ENCODE measurements around the gene ETNK2. TPM values are rescaled to one million over a fixed set of nuclear protein-coding genes. Genes with fewer than 3 reads are reported as not detected.

Gene ETNK2
- total RNA-seq, 8 experiments from 2014 or later, result 5.0 to 43.5 (median 29.9) TPM

- H3K27ac ChIP-seq, result no peak overlapping the region
- WGBS, 10 experiments, result 96 to 100% (median 100%) methylated on average over 1 to 4 of the region's 4 CpGs; no CpG with 5 or more reads in 4 of the 10 experiments
- in situ Hi-C loops (cut with MboI; ENCODE audit: low pct_unique_long_range_greater_than_20kb in 2 of 9, low sequenced_read_pairs in 9 of 9, unreplicated experiment in 9 of 9), result no loop called here
These were observed 37.2 kb downstream of the ETNK2 start for GRCh38 chr1:204114606-204115005.

GRCh38 chr1:204113896-204114295, 37.9 kb downstream of the ETNK2 start:
- Histone ChIP-seq H3K4me1 (replicated peaks in 1 of 2) (peaks cover 6 to 8% of the 10 kb centered on the region in 2 donors), H3K27ac (no peak overlapping the region), H3K4me3 (no peak overlapping the region)
- in situ Hi-C loops (cut with MboI; ENCODE audit: low pct_unique_long_range_greater_than_20kb in 2 of 9, low sequenced_read_pairs in 9 of 9, unreplicated experiment in 9 of 9), result no loop called here
- ATAC-seq (replicated peaks in 6 of 8), result no peak
- 71 to 100% (median 86%) methylated on average over 1 of the region's 1 CpG; no CpG with 5 or more reads in 5 of the 10 experiments for WGBS, 10 experiments

More at GRCh38 chr1:204114606-204115005, 37.2 kb downstream of the ETNK2 start:
- ATAC-seq (replicated peaks in 6 of 8), result no peak
- Histone ChIP-seq H3K4me1 (replicated peaks in 1 of 2) (peaks cover 0 to under 1% of the 10 kb centered on the region in 2 donors), H3K4me3 (no peak overlapping the region)

GRCh38 chr1:204112876-204113730, 38.7 kb downstream of the ETNK2 start:
- no peak for ATAC-seq (replicated peaks in 6 of 8)
- Histone ChIP-seq H3K27ac (no peak overlapping the region), H3K4me3 (no peak overlapping the region), H3K4me1 (replicated peaks in 1 of 2) (peaks cover 10 to 15% of the 10 kb centered on the region in 2 donors)
- in situ Hi-C loops (cut with MboI; ENCODE audit: low pct_unique_long_range_greater_than_20kb in 2 of 9, low sequenced_read_pairs in 9 of 9, unreplicated experiment in 9 of 9), result no loop called here
- WGBS, 10 experiments, result 57 to 100% (median 88%) methylated on average over 1 to 8 of the region's 11 CpGs

GRCh38 chr1:204110894-204111633, 40.8 kb downstream of the ETNK2 start:
- WGBS, 10 experiments, result 50 to 100% (median 86%) methylated on average over 1 to 5 of the region's 5 CpGs
- in situ Hi-C loops (cut with MboI; ENCODE audit: low pct_unique_long_range_greater_than_20kb in 2 of 9, low sequenced_read_pairs in 9 of 9, unreplicated experiment in 9 of 9), result no loop called here
- Histone ChIP-seq H3K4me3 (no peak overlapping the region), H3K4me1 (replicated peaks in 1 of 2) (peaks cover 22 to 24% of the 10 kb centered on the region in 2 donors), H3K27ac (no peak overlapping the region)
- no peak for ATAC-seq (replicated peaks in 6 of 8)

- 3 to 100% (median 13%) methylated on average over 1 to 12 of the region's 21 CpGs; no CpG with 5 or more reads in 3 of the 10 experiments for WGBS, 10 experiments
- Histone ChIP-seq H3K27ac (peak overlapping the region; percentile 67 to 77), H3K4me3 (peak overlapping the region in 2 of 5 donors; percentile 3 to 8), H3K4me1 (replicated peaks in 1 of 2) (peaks cover 24 to 37% of the 10 kb centered on the region in 2 donors)
- ATAC-seq (replicated peaks in 6 of 8), result peak in 5 of 8 experiments; percentile 88 to 93 (median 91)
- in situ Hi-C loops (cut with MboI; ENCODE audit: low pct_unique_long_range_greater_than_20kb in 2 of 9, low sequenced_read_pairs in 9 of 9, unreplicated experiment in 9 of 9), result no loop called here
These were observed 43.3 kb downstream of the ETNK2 start for GRCh38 chr1:204108312-204109141.

GRCh38 chr1:204107892-204108291, 44.0 kb downstream of the ETNK2 start:
- no peak overlapping the region for H3K4me3 ChIP-seq
- peaks cover 24 to 43% of the 10 kb centered on the region in 2 donors for H3K4me1 ChIP-seq (replicated peaks in 1 of 2)
- 48 to 100% (median 86%) methylated on average over 1 to 2 of the region's 2 CpGs; no CpG with 5 or more reads in 3 of the 10 experiments for WGBS, 10 experiments
- H3K27ac ChIP-seq, result peak overlapping the region in 1 of 2 donors; percentile 77
- in situ Hi-C loops (cut with MboI; ENCODE audit: low pct_unique_long_range_greater_than_20kb in 2 of 9, low sequenced_read_pairs in 9 of 9, unreplicated experiment in 9 of 9), result no loop called here
- ATAC-seq (replicated peaks in 6 of 8), result no peak

GRCh38 chr1:204106825-204107224, 45.0 kb downstream of the ETNK2 start:
- in situ Hi-C loops (cut with MboI; ENCODE audit: low pct_unique_long_range_greater_than_20kb in 2 of 9, low sequenced_read_pairs in 9 of 9, unreplicated experiment in 9 of 9), result no loop called here

GRCh38 chr1:204105131-204105515, 46.7 kb downstream of the ETNK2 start:
- peaks cover 34 to 58% of the 10 kb centered on the region in 2 donors for H3K4me1 ChIP-seq (replicated peaks in 1 of 2)
- no peak overlapping the region for H3K27ac ChIP-seq
- 72 to 100% (median 90%) methylated on average over 2 to 6 of the region's 6 CpGs; no CpG with 5 or more reads in 5 of the 10 experiments for WGBS, 10 experiments

More at GRCh38 chr1:204106825-204107224, 45.0 kb downstream of the ETNK2 start:
- H3K4me3 ChIP-seq, result no peak overlapping the region
- no peak overlapping the region for H3K27ac ChIP-seq
- peaks cover 31 to 54% of the 10 kb centered on the region in 2 donors for H3K4me1 ChIP-seq (replicated peaks in 1 of 2)
- WGBS, 10 experiments, result 100% methylated on average over 1 of the region's 1 CpG; no CpG with 5 or more reads in 6 of the 10 experiments
- ATAC-seq (replicated peaks in 6 of 8), result no peak

GRCh38 chr1:204104331-204105130, 47.3 kb downstream of the ETNK2 start:
- 67 to 100% (median 88%) methylated on average over 1 to 10 of the region's 14 CpGs; no CpG with 5 or more reads in 3 of the 10 experiments for WGBS, 10 experiments
- in situ Hi-C loops (cut with MboI; ENCODE audit: low pct_unique_long_range_greater_than_20kb in 2 of 9, low sequenced_read_pairs in 9 of 9, unreplicated experiment in 9 of 9), result no loop called here
- H3K4me3 ChIP-seq, result no peak overlapping the region
- no peak overlapping the region for H3K27ac ChIP-seq
- H3K4me1 ChIP-seq (replicated peaks in 1 of 2), result peaks cover 32 to 58% of the 10 kb centered on the region in 2 donors
- ATAC-seq (replicated peaks in 6 of 8), result peak in 2 of 8 experiments; percentile 1 to 37

More at GRCh38 chr1:204105131-204105515, 46.7 kb downstream of the ETNK2 start:
- in situ Hi-C loops (cut with MboI; ENCODE audit: low pct_unique_long_range_greater_than_20kb in 2 of 9, low sequenced_read_pairs in 9 of 9, unreplicated experiment in 9 of 9), result no loop called here
- no peak overlapping the region for H3K4me3 ChIP-seq
- no peak for ATAC-seq (replicated peaks in 6 of 8)

GRCh38 chr1:204103431-204103741, 48.5 kb downstream of the ETNK2 start:
- no peak for ATAC-seq (replicated peaks in 6 of 8)
- Histone ChIP-seq H3K4me3 (no peak overlapping the region), H3K4me1 (replicated peaks in 1 of 2) (peaks cover 22 to 56% of the 10 kb centered on the region in 2 donors), H3K27ac (no peak overlapping the region)
- 50 to 94% (median 80%) methylated on average over 2 of the region's 2 CpGs; no CpG with 5 or more reads in 6 of the 10 experiments for WGBS, 10 experiments
- in situ Hi-C loops (cut with MboI; ENCODE audit: low pct_unique_long_range_greater_than_20kb in 2 of 9, low sequenced_read_pairs in 9 of 9, unreplicated experiment in 9 of 9), result no loop called here

- WGBS, 10 experiments, result 40 to 80% (median 72%) methylated on average over 1 to 3 of the region's 3 CpGs; no CpG with 5 or more reads in 5 of the 10 experiments
- Histone ChIP-seq H3K4me1 (replicated peaks in 1 of 2) (peaks cover 17 to 55% of the 10 kb centered on the region in 2 donors), H3K27ac (no peak overlapping the region), H3K4me3 (no peak overlapping the region)
- ATAC-seq (replicated peaks in 6 of 8), result peak in 3 of 8 experiments; percentile 16 to 81 (median 67)
- in situ Hi-C loops (cut with MboI; ENCODE audit: low pct_unique_long_range_greater_than_20kb in 2 of 9, low sequenced_read_pairs in 9 of 9, unreplicated experiment in 9 of 9), result no loop called here
These were observed 49.0 kb downstream of the ETNK2 start for GRCh38 chr1:204102739-204103430.
